OCI-LY3 (cell line): Measurements from ENCODE around the gene TLCD3B.

Source experiments
- H2AFZ ChIP-seq: fragments of 200-600, 300-600 bp; shearing (Covaris generic); 2 replicates; pipeline ENCODE4 v1.6.0; 2014; ENCODE audit warnings: antibody characterized with exemption, low read depth, low read length
- H3K27ac ChIP-seq: fragments of 200-600, 300-600 bp; sonication (generic); 2 replicates; pipeline ENCODE4 v1.5.1; 2014; ENCODE audit warnings: mild to moderate bottlenecking, low read length, moderate library complexity, mixed read lengths
- H3K27me3 ChIP-seq: fragments of 200-600, 300-600 bp; sonication (generic); 2 replicates; pipeline ENCODE4 v1.6.1; 2014; ENCODE audit warnings: low read depth, low read length, mixed read lengths
- H3K36me3 ChIP-seq: fragments of 200-600, 300-600 bp; sonication (generic); replicated peaks from 2 replicates; pipeline ENCODE3; 2014; ENCODE audit warnings: low read depth, low read length, mixed read lengths
- H3K4me1 ChIP-seq: fragments of 300-600, 200-600 bp; sonication (generic); 2 replicates; pipeline ENCODE4 v1.6.1; 2014; ENCODE audit warnings: low read length, mixed read lengths
- H3K4me2 ChIP-seq: fragments of 200-600, 300-600 bp; sonication (generic); 2 replicates; pipeline ENCODE4 v1.6.1; 2014; ENCODE audit warnings: low read length, mixed read lengths
- H3K4me3 ChIP-seq: fragments of 300-600, 200-600 bp; sonication (generic); 2 replicates; pipeline ENCODE4 v1.5.1; 2014; ENCODE audit warnings: antibody characterized with exemption, mild to moderate bottlenecking, low read length, moderate library complexity
- H3K79me2 ChIP-seq: fragments of 300-600, 200-600 bp; shearing (Covaris generic); 2 replicates; pipeline ENCODE4 v1.6.1; 2014; ENCODE audit warnings: mild to moderate bottlenecking, low read length, mixed read lengths
- H3K9ac ChIP-seq: fragments of 300-600, 200-600 bp; shearing (Covaris generic); 2 replicates; pipeline ENCODE4 v1.6.0; 2014; ENCODE audit warnings: mild to moderate bottlenecking, low read length, moderate library complexity
- H3K9me3 ChIP-seq: fragments of 200-600, 300-600 bp; shearing (Covaris generic); 2 replicates; pipeline ENCODE4 v1.6.1; 2014; ENCODE audit warnings: low read length, mixed read lengths; ENCODE audit not compliant: insufficient read depth
- H4K20me1 ChIP-seq: fragments of 200-600, 300-600 bp; sonication (generic); 2 replicates; pipeline ENCODE4 v1.6.1; 2016; ENCODE audit warnings: low read length, mixed read lengths; ENCODE audit not compliant: insufficient read depth
- EZH2phosphoT487 ChIP-seq: fragments of 200-600 bp; shearing (Covaris generic); IDR thresholded peaks from 2 replicates; pipeline ENCODE4 v1.6.1; 2018; ENCODE audit warnings: antibody characterized with exemption, mixed run types, low read depth
- TF ChIP-seq, protein P1 (sequence below): fragments of 200-600, 300-600 bp; sonication (generic); IDR thresholded peaks from 2 replicates; pipeline ENCODE4 v1.5.1; 2014; ENCODE audit warnings: antibody characterized with exemption, low read length, low read depth

Gene TLCD3B

DNA sequence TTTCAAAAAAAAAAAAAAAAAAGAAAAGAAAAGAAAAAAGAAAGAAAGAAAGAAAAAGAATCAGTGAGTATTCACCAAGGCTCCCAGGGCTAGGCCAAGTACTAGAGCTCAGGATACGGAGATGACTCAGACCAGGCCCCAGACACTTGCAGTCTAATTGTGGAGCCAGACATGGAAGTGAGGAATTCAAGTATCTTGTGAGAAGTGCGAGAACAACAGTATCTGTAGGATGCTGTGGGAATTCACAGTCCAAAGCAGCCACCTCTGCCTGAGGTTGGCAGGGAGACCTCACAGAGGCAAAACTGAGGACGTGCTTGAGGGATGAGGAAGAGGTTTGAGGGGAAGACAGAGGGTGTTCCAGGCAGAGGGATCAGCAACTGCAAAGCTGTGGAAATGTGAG is 20.4 kb upstream of the TLCD3B start:
- no peak overlapping the region for H3K9ac ChIP-seq
- no peak overlapping the region for H3K27ac ChIP-seq
- peaks cover 5% of the 10 kb centered on the region for H3K27me3 ChIP-seq
- H3K4me2 ChIP-seq: no peak overlapping the region
- no peak overlapping the region for H2AFZ ChIP-seq
- H3K79me2 ChIP-seq: no peaks in the 10 kb centered on the region
- no peaks in the 10 kb centered on the region for H3K9me3 ChIP-seq
- H3K4me1 ChIP-seq: peaks cover 5% of the 10 kb centered on the region
- TF ChIP-seq, protein P1, sequence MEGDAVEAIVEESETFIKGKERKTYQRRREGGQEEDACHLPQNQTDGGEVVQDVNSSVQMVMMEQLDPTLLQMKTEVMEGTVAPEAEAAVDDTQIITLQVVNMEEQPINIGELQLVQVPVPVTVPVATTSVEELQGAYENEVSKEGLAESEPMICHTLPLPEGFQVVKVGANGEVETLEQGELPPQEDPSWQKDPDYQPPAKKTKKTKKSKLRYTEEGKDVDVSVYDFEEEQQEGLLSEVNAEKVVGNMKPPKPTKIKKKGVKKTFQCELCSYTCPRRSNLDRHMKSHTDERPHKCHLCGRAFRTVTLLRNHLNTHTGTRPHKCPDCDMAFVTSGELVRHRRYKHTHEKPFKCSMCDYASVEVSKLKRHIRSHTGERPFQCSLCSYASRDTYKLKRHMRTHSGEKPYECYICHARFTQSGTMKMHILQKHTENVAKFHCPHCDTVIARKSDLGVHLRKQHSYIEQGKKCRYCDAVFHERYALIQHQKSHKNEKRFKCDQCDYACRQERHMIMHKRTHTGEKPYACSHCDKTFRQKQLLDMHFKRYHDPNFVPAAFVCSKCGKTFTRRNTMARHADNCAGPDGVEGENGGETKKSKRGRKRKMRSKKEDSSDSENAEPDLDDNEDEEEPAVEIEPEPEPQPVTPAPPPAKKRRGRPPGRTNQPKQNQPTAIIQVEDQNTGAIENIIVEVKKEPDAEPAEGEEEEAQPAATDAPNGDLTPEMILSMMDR: no peak
- no peak for TF ChIP-seq EZH2phosphoT487
- H4K20me1 ChIP-seq: no peaks in the 10 kb centered on the region
- no peaks in the 10 kb centered on the region for H3K36me3 ChIP-seq
- no peak overlapping the region for H3K4me3 ChIP-seq

DNA sequence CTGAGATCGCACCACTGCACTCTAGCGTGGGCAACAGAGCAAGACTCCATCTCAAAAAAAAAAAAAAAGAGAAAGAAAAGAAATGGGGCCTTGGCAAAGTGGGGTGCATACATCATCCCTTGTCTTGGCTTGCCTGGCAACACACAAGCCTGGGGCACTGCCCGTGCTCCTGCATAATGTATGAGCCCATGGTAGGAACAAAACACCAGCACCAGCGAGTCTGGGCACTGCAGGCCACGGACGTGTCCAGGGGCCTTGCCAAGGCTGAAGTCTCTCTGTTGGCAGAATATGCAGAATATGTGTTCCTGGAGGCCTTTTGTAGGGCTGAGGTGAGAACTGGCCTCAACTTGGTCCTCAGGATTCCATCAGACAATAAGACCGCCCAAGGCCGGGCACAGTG is 18.8 kb upstream of the TLCD3B start:
- H3K4me1 ChIP-seq: peaks cover 5% of the 10 kb centered on the region
- no peak overlapping the region for H2AFZ ChIP-seq
- H3K9me3 ChIP-seq: no peaks in the 10 kb centered on the region
- H3K79me2 ChIP-seq: no peaks in the 10 kb centered on the region
- H3K9ac ChIP-seq: no peak overlapping the region
- H3K27me3 ChIP-seq: peaks cover 7% of the 10 kb centered on the region
- no peak for TF ChIP-seq EZH2phosphoT487
- TF ChIP-seq, protein P1: no peak
- no peak overlapping the region for H3K4me2 ChIP-seq
- H3K36me3 ChIP-seq: no peaks in the 10 kb centered on the region
- H3K4me3 ChIP-seq: no peak overlapping the region
- H4K20me1 ChIP-seq: no peaks in the 10 kb centered on the region
- H3K27ac ChIP-seq: no peak overlapping the region

DNA sequence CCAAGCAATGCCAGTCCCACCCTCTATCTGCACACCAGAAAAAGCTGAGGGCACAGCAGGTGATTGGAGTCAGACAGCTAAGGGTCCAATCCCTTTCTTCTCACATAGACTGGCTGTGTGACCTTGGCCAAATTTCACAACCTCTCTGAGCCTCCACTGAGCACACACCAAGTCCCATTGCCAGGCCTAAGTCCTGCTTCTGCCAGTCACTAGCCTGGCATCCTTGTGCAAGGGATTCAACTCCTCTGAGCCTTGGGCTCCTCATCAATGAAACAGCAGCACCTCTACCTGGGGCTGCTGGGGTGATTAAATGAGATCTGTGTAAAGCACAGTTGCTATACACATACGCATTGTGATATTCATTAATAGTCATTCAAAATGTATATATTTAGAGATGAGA is 15.5 kb upstream of the TLCD3B start:
- Histone ChIP-seq H3K79me2 (no peaks in the 10 kb centered on the region), H3K4me3 (no peak overlapping the region), H4K20me1 (no peaks in the 10 kb centered on the region), H3K27me3 (peaks cover 7% of the 10 kb centered on the region), H3K9me3 (no peaks in the 10 kb centered on the region), H3K4me1 (no peaks in the 10 kb centered on the region), H3K27ac (no peak overlapping the region), H3K9ac (no peak overlapping the region), H2AFZ (no peak overlapping the region), H3K36me3 (no peaks in the 10 kb centered on the region), H3K4me2 (no peak overlapping the region)
- no peak for TF ChIP-seq EZH2phosphoT487
- TF ChIP-seq, protein P1: no peak

DNA sequence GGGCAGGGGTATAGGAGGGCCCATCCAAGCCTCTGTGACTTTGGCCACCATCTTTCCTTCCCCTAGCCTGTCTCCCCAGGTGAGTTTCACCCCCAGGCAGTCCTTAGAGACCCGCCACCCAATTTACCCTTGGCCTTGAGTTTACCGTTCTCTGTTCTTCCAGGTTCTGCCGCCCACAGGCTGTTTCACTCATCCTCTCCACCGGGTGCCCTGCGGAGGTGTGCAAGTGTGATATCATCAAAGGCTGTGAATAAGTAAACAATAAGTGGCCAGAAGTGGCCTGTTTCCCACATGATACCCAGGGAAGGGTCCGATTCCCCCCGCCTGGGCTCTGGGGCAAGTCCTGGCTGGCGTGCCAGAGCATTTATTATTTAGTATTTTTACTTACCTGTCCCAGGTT is 15.1 kb upstream of the TLCD3B start:
- Histone ChIP-seq H3K4me1 (no peaks in the 10 kb centered on the region), H4K20me1 (no peaks in the 10 kb centered on the region), H2AFZ (no peak overlapping the region), H3K27ac (no peak overlapping the region), H3K9ac (no peak overlapping the region), H3K27me3 (peaks cover 7% of the 10 kb centered on the region), H3K79me2 (no peaks in the 10 kb centered on the region), H3K4me3 (no peak overlapping the region), H3K4me2 (no peak overlapping the region), H3K36me3 (no peaks in the 10 kb centered on the region), H3K9me3 (no peaks in the 10 kb centered on the region)
- TF ChIP-seq, protein P1: no peak
- TF ChIP-seq EZH2phosphoT487: no peak
